PC-9 (cell line): ENCODE data around the gene RPL19. TPM values are rescaled to one million over a fixed set of nuclear protein-coding genes. Genes with fewer than 3 reads are reported as not detected.

Source experiments
- BruUV-seq: library from RNA; stranded (reverse); fragments of 400-500 nt; replicated peaks from 2 replicates; lab custom pipeline; 2021; lab: Mats Ljungman, UMichigan
- CTCF ChIA-PET: fragments of 300-600 bp; sonication (Branson Sonifier 250); formaldehyde crosslinking; loops from one replicate; lab custom pipeline; 2022; ENCODE audit warnings: antibody characterized with exemption; lab: Charles Lee
- POLR2A ChIA-PET: fragments of 300-600 bp; sonication (Branson Sonifier 250); formaldehyde crosslinking; loops from one replicate; lab custom pipeline; 2022; ENCODE audit warnings: antibody characterized with exemption; ENCODE audit not compliant: unreplicated experiment; lab: Charles Lee
- DNase-seq, 2 experiments: peaks; one replicate each; pipeline versions ENCODE4 v3.0.0 to v3.0.0-alpha.2; 2015 to 2022; ENCODE audit warnings: mixed read lengths in 1 of 2
- H2AFZ ChIP-seq: fragments of 200-600 bp; sonication (generic); 2 replicates; pipeline ENCODE4 v1.8.1; 2017; ENCODE audit warnings: antibody characterized with exemption
- H3F3A ChIP-seq: fragments of 200-600 bp; sonication (generic); 2 replicates; pipeline ENCODE4 v1.8.1; 2017; ENCODE audit warnings: antibody characterized with exemption, mild to moderate bottlenecking, low read depth; ENCODE audit not compliant: insufficient read depth
- H3K27ac ChIP-seq: fragments of 200-600 bp; sonication (generic); 2 replicates; pipeline ENCODE4 v1.6.1; 2016; ENCODE audit warnings: mixed run types
- H3K27me3 ChIP-seq: fragments of 200-600 bp; sonication (generic); 2 replicates; pipeline ENCODE4 v1.6.1; 2016; ENCODE audit warnings: low read depth, mixed run types; ENCODE audit not compliant: insufficient read depth
- H3K36me3 ChIP-seq: fragments of 200-600 bp; sonication (generic); 2 replicates; pipeline ENCODE4 v1.6.1; 2016; ENCODE audit warnings: low read depth, mixed run types
- H3K4me1 ChIP-seq: fragments of 200-600 bp; sonication (generic); replicated peaks from 2 replicates; pipeline ENCODE4 v1.6.1; 2016; ENCODE audit warnings: mixed run types; ENCODE audit not compliant: insufficient read depth
- H3K4me2 ChIP-seq: fragments of 200-600 bp; sonication (generic); 2 replicates; pipeline ENCODE4 v1.6.1; 2017; ENCODE audit warnings: mixed run types
- H3K4me3 ChIP-seq: fragments of 200-600 bp; sonication (generic); 2 replicates; pipeline ENCODE4 v1.6.1; 2016; ENCODE audit warnings: mixed run types
- H3K79me2 ChIP-seq: fragments of 200-600 bp; sonication (generic); 2 replicates; pipeline ENCODE4 v1.6.1; 2017; ENCODE audit warnings: low read depth, mixed run types
- H3K9me2 ChIP-seq: fragments of 200-600 bp; sonication (generic); 2 replicates; pipeline ENCODE4 v1.8.1; 2017; ENCODE audit warnings: mild to moderate bottlenecking; ENCODE audit not compliant: insufficient read depth
- H3K9me3 ChIP-seq: fragments of 200-600 bp; sonication (generic); 2 replicates; pipeline ENCODE4 v1.8.1; 2016; ENCODE audit warnings: low read depth; ENCODE audit not compliant: insufficient read depth
- H4K20me1 ChIP-seq: fragments of 200-600 bp; sonication (generic); 2 replicates; pipeline ENCODE4 v1.8.1; 2017; ENCODE audit not compliant: insufficient read depth
- CTCF ChIP-seq: fragments of 200-600 bp; sonication (generic); conservative IDR thresholded peaks from 2 replicates; pipeline ENCODE4 v1.6.1; 2017; ENCODE audit warnings: mixed run types, antibody characterized with exemption, mild to moderate bottlenecking, moderate library complexity
- EZH2 ChIP-seq: fragments of 200-600 bp; sonication (generic); IDR thresholded peaks from 2 replicates; pipeline ENCODE4 v1.8.0; 2017; ENCODE audit warnings: antibody characterized with exemption, low read depth
- intact Hi-C: fragments of 100-400 bp; cut with micrococcal nuclease; formaldehyde crosslinking; loops from one replicate; pipeline ENCODE4 v1.10.0; 2022; ENCODE audit not compliant: unreplicated experiment
- total RNA-seq: library from RNA; stranded (reverse); gene quantifications from 2 replicates; pipeline ENCODE4 v1.2.3, GENCODE V29; 2021

The RPL19 gene
- total RNA-seq, 1 experiment from 2014 or later: 1,670 TPM

GRCh38 chr17:39174920-39175694 lies 25.0 kb upstream of the RPL19 start:
- no TSS peak for BruUV-seq
- Histone ChIP-seq H3K9me3 (no peaks in the 10 kb centered on the region), H3K9me2 (no peaks in the 10 kb centered on the region), H3K27me3 (no peaks in the 10 kb centered on the region), H4K20me1 (no peaks in the 10 kb centered on the region), H3K4me2 (no peak overlapping the region), H3K27ac (no peak overlapping the region), H3K4me1 (peaks cover 8% of the 10 kb centered on the region), H3F3A (peaks cover 9% of the 10 kb centered on the region), H2AFZ (no peak overlapping the region), H3K4me3 (no peak overlapping the region), H3K36me3 (no peaks in the 10 kb centered on the region), H3K79me2 (no peaks in the 10 kb centered on the region)
- intact Hi-C loops: no loop called here
- TF ChIP-seq EZH2 (no peak), CTCF (peak; percentile 89)
- CTCF ChIA-PET: interaction anchor here (0.5 to 1.0 kb wide), 4 partner anchors 10 to 192 kb away, joined by 3 to 8 read pairs (median 6); partner anchors contain the start of gene RPL19
- DNase-seq: peak in 1 of 2 experiments; percentile 53
- POLR2A ChIA-PET: interaction anchor here (0.7 kb wide), 2 partner anchors 9 to 22 kb away, joined by 3 to 4 read pairs; no protein-coding TSS in a partner anchor

DNA sequence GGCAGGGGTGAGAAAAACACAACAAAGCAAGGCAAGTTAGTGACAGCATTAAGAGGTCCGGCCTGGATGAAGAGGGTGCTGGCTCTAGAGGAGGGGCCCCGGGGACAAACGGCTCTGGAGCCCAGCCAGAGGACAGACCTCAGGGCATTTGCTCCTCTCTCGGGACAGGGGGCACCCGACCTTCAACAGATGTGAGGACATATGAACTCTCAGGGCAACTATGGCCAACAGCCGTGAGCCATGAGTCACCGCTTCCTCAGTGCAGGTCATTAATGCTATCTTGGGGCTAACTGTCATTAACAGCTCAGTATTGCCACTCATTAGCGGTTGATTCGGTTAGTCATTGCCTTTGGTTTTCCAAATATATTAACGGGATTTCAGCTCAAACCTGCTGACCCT lies 24.4 kb upstream of the RPL19 start:
- CTCF ChIA-PET: interaction anchor here (0.5 kb wide), 1 partner anchor 118 kb away, joined by 3 read pairs; no protein-coding TSS in a partner anchor

GRCh38 chr17:39177256-39177655 lies 22.8 kb upstream of the RPL19 start:
- POLR2A ChIA-PET: no interaction called here
- no peak overlapping the region for H2AFZ ChIP-seq
- no TSS peak for BruUV-seq
- no peak for DNase-seq
- intact Hi-C loops: no loop called here
- no peaks in the 10 kb centered on the region for H3K79me2 ChIP-seq
- H3K4me3 ChIP-seq: no peak overlapping the region
- CTCF ChIA-PET: no interaction called here
- H3F3A ChIP-seq: peaks cover 9% of the 10 kb centered on the region
- H3K36me3 ChIP-seq: no peaks in the 10 kb centered on the region
- H3K9me2 ChIP-seq: no peaks in the 10 kb centered on the region
- H3K27ac ChIP-seq: no peak overlapping the region
- H4K20me1 ChIP-seq: no peaks in the 10 kb centered on the region
- H3K27me3 ChIP-seq: no peaks in the 10 kb centered on the region
- H3K4me1 ChIP-seq: peaks cover 8% of the 10 kb centered on the region
- H3K9me3 ChIP-seq: no peaks in the 10 kb centered on the region
- H3K4me2 ChIP-seq: no peak overlapping the region
- no peak for TF ChIP-seq EZH2
- TF ChIP-seq CTCF: no peak

More for the DNA sequence above, 24.4 kb upstream of the RPL19 start:
- POLR2A ChIA-PET: no interaction called here
- peaks cover 8% of the 10 kb centered on the region for H3K4me1 ChIP-seq
- H3K4me2 ChIP-seq: no peak overlapping the region
- H3K27me3 ChIP-seq: no peaks in the 10 kb centered on the region
- DNase-seq: no peak
- H3K36me3 ChIP-seq: no peaks in the 10 kb centered on the region
- peaks cover 9% of the 10 kb centered on the region for H3F3A ChIP-seq
- TF ChIP-seq CTCF: no peak
- no peak for TF ChIP-seq EZH2
- no peaks in the 10 kb centered on the region for H3K9me3 ChIP-seq
- BruUV-seq: no TSS peak
- no peaks in the 10 kb centered on the region for H4K20me1 ChIP-seq
- no peaks in the 10 kb centered on the region for H3K9me2 ChIP-seq
- intact Hi-C loops: no loop called here
- no peak overlapping the region for H3K4me3 ChIP-seq
- no peak overlapping the region for H2AFZ ChIP-seq
- H3K27ac ChIP-seq: no peak overlapping the region
- no peaks in the 10 kb centered on the region for H3K79me2 ChIP-seq
